ENCODE data around the gene PRKCG.

GRCh38 chr19:53916004-53916403 lies 34.0 kb downstream of the PRKCG start:
- TF ChIP-seq, protein P1, sequence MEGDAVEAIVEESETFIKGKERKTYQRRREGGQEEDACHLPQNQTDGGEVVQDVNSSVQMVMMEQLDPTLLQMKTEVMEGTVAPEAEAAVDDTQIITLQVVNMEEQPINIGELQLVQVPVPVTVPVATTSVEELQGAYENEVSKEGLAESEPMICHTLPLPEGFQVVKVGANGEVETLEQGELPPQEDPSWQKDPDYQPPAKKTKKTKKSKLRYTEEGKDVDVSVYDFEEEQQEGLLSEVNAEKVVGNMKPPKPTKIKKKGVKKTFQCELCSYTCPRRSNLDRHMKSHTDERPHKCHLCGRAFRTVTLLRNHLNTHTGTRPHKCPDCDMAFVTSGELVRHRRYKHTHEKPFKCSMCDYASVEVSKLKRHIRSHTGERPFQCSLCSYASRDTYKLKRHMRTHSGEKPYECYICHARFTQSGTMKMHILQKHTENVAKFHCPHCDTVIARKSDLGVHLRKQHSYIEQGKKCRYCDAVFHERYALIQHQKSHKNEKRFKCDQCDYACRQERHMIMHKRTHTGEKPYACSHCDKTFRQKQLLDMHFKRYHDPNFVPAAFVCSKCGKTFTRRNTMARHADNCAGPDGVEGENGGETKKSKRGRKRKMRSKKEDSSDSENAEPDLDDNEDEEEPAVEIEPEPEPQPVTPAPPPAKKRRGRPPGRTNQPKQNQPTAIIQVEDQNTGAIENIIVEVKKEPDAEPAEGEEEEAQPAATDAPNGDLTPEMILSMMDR (IDR thresholded peaks at IDR 0.05) = no peak
- TF ChIP-seq EP300 (IDR thresholded peaks at IDR 0.05) = no peak
- TF ChIP-seq POLR2A (IDR thresholded peaks at IDR 0.05) = no peak
